Duodenal mucosa (tissue), 2 donors: Measurements from ENCODE around the gene ATRX.
"Not testable (repeated sequence)": the region's sequence is repeated elsewhere in the genome, so short reads cannot be mapped to it uniquely, and the experiment has no call there.

Experiments used
- H3K27ac ChIP-seq: one replicate; pipeline ENCODE4 v1.7.0; 2013; ENCODE audit warnings: low read depth, low read length
- H3K27me3 ChIP-seq, 2 donors: one replicate each; pipeline ENCODE4 v1.7.0; 2013; ENCODE audit warnings: low read length in 2 of 2, control low read depth in 1 of 2; ENCODE audit not compliant: insufficient read depth in 2 of 2, control insufficient read depth in 1 of 2
- H3K36me3 ChIP-seq, 2 donors: one replicate each; pipeline ENCODE4 v1.7.0; 2013; ENCODE audit warnings: low read length in 2 of 2, control low read depth in 1 of 2; ENCODE audit not compliant: insufficient read depth in 2 of 2, control insufficient read depth in 1 of 2
- H3K4me1 ChIP-seq, 2 donors: one replicate each; pipeline ENCODE4 v1.7.0; 2013; ENCODE audit warnings: low read length in 2 of 2, control low read depth in 1 of 2; ENCODE audit not compliant: insufficient read depth in 2 of 2, control insufficient read depth in 1 of 2
- H3K4me3 ChIP-seq, 2 donors: one replicate each; pipeline ENCODE4 v1.7.0; 2013; ENCODE audit warnings: low read length in 2 of 2, low read depth in 1 of 2
- H3K9ac ChIP-seq, 2 donors: one replicate each; pipeline ENCODE4 v1.7.0; 2013; ENCODE audit warnings: low read length in 2 of 2, low read depth in 1 of 2
- H3K9me3 ChIP-seq, 2 donors: one replicate each; pipeline ENCODE4 v1.7.0; 2013; ENCODE audit warnings: low read length in 2 of 2, control low read depth in 1 of 2; ENCODE audit not compliant: control insufficient read depth in 1 of 2

ATRX gene

GRCh38 chrX:77638397-77638796 is 147.6 kb downstream of the ATRX start:
- no peak overlapping the region for H3K9ac ChIP-seq
- H3K9me3 ChIP-seq: no peaks in the 10 kb centered on the region
- no peaks in the 10 kb centered on the region for H3K27me3 ChIP-seq
- peaks cover 4 to 18% of the 10 kb centered on the region in 2 donors for H3K36me3 ChIP-seq
- H3K4me1 ChIP-seq: no peaks in the 10 kb centered on the region
- H3K27ac ChIP-seq: no peak overlapping the region
- H3K4me3 ChIP-seq: no peak overlapping the region

GRCh38 chrX:77635373-77635772 is 150.6 kb downstream of the ATRX start:
- Histone ChIP-seq H3K9ac (no peak overlapping the region), H3K27me3 (no peaks in the 10 kb centered on the region), H3K36me3 (peaks cover 4 to 20% of the 10 kb centered on the region in 2 donors), H3K27ac (no peak overlapping the region), H3K9me3 (no peaks in the 10 kb centered on the region), H3K4me1 (no peaks in the 10 kb centered on the region), H3K4me3 (no peak overlapping the region)

- no peaks in the 10 kb centered on the region for H3K9me3 ChIP-seq
- peaks cover 0 to 3% of the 10 kb centered on the region in 2 donors for H3K36me3 ChIP-seq
- no peak overlapping the region for H3K4me3 ChIP-seq
- H3K4me1 ChIP-seq: no peaks in the 10 kb centered on the region
- no peak overlapping the region for H3K27ac ChIP-seq
- no peaks in the 10 kb centered on the region for H3K27me3 ChIP-seq
- H3K9ac ChIP-seq: no peak overlapping the region
Measured at GRCh38 chrX:77628294-77629025, 157.6 kb downstream of the ATRX start.

- H3K4me1 ChIP-seq: no peaks in the 10 kb centered on the region
- H3K27ac ChIP-seq: no peak overlapping the region
- no peaks in the 10 kb centered on the region for H3K9me3 ChIP-seq
- no peak overlapping the region for H3K9ac ChIP-seq
- H3K4me3 ChIP-seq: no peak overlapping the region
- peaks cover 0 to 2% of the 10 kb centered on the region in 2 donors for H3K36me3 ChIP-seq
- no peaks in the 10 kb centered on the region for H3K27me3 ChIP-seq
Measured at GRCh38 chrX:77622672-77623071, 163.3 kb downstream of the ATRX start.

GRCh38 chrX:77622233-77622632 is 163.8 kb downstream of the ATRX start:
- Histone ChIP-seq H3K9ac (no peak overlapping the region), H3K4me1 (no peaks in the 10 kb centered on the region)

GRCh38 chrX:77621453-77621852 is 164.6 kb downstream of the ATRX start:
- not testable (repeated sequence) for H3K9ac ChIP-seq, H3K4me3 ChIP-seq, H3K27ac ChIP-seq, H3K27me3 ChIP-seq, H3K9me3 ChIP-seq, H3K36me3 ChIP-seq, H3K4me1 ChIP-seq

More at GRCh38 chrX:77622233-77622632, 163.8 kb downstream of the ATRX start:
- Histone ChIP-seq H3K36me3 (peaks cover 0 to 2% of the 10 kb centered on the region in 2 donors), H3K27ac (no peak overlapping the region), H3K9me3 (no peaks in the 10 kb centered on the region), H3K27me3 (no peaks in the 10 kb centered on the region), H3K4me3 (no peak overlapping the region)

GRCh38 chrX:77617206-77617605 is 168.8 kb downstream of the ATRX start:
- Histone ChIP-seq H3K36me3 (peaks cover 0 to 8% of the 10 kb centered on the region in 2 donors), H3K27me3 (no peaks in the 10 kb centered on the region), H3K27ac (no peak overlapping the region), H3K9me3 (no peaks in the 10 kb centered on the region), H3K4me1 (no peaks in the 10 kb centered on the region), H3K9ac (no peak overlapping the region), H3K4me3 (no peak overlapping the region)

- Histone ChIP-seq H3K4me3 (no peak overlapping the region), H3K36me3 (no peaks in the 10 kb centered on the region), H3K9ac (no peak overlapping the region), H3K27me3 (no peaks in the 10 kb centered on the region), H3K27ac (no peak overlapping the region), H3K9me3 (no peaks in the 10 kb centered on the region), H3K4me1 (no peaks in the 10 kb centered on the region)
Measured at GRCh38 chrX:77603635-77604336, 182.2 kb downstream of the ATRX start.

- Histone ChIP-seq H3K36me3 (peaks cover 0 to 3% of the 10 kb centered on the region in 2 donors), H3K9ac (no peak overlapping the region), H3K9me3 (no peaks in the 10 kb centered on the region), H3K4me1 (no peaks in the 10 kb centered on the region), H3K4me3 (no peak overlapping the region), H3K27ac (no peak overlapping the region), H3K27me3 (no peaks in the 10 kb centered on the region)
Measured at GRCh38 chrX:77597511-77597910, 188.5 kb downstream of the ATRX start.

- Histone ChIP-seq H3K4me1 (no peaks in the 10 kb centered on the region), H3K4me3 (no peak overlapping the region), H3K27me3 (no peaks in the 10 kb centered on the region), H3K36me3 (peaks cover 0 to 3% of the 10 kb centered on the region in 2 donors), H3K9me3 (no peaks in the 10 kb centered on the region), H3K9ac (no peak overlapping the region), H3K27ac (no peak overlapping the region)
Measured at GRCh38 chrX:77597090-77597489, 188.9 kb downstream of the ATRX start.
